GM12878 (cell line): ENCODE results near the gene EGFL8. TPM values are rescaled to one million over a fixed set of nuclear protein-coding genes. Genes with fewer than 3 reads are reported as not detected.
A peak's percentile ranks its signal among the peaks of the same experiment; 100 is the strongest.
"Not testable (repeated sequence)": the region's sequence is repeated elsewhere in the genome, so short reads cannot be mapped to it uniquely, and the experiment has no call there.

Source experiments
- ATAC-seq: fragments of 200-7000 bp; cut with Tn5 transposase; 3 replicates; pipeline ENCODE4 v1.9.1; 2020; ENCODE audit warnings: mild to moderate bottlenecking, moderate library complexity
- BruUV-seq: library from RNA; stranded (reverse); fragments of 400-500 nt; replicated peaks from 2 replicates; lab custom pipeline; 2021; lab: Mats Ljungman, UMichigan
- CTCF ChIA-PET: fragments of 300-600 bp; sonication (Branson Sonifier 250); formaldehyde crosslinking; extraction: SDS; loops from one replicate; lab custom pipeline; 2021; ENCODE audit warnings: inconsistent platforms; lab: Yijun Ruan, JAX
- POLR2A ChIA-PET: fragments of 350-600 bp; formaldehyde crosslinking; extraction: SDS; loops from one replicate; lab custom pipeline; 2021; ENCODE audit warnings: inconsistent platforms; lab: Charles Lee
- RAD21 ChIA-PET: fragments of 300-600 bp; sonication (Branson Sonifier 250); formaldehyde crosslinking; loops from one replicate; lab custom pipeline; 2023; ENCODE audit warnings: antibody characterized with exemption; ENCODE audit not compliant: unreplicated experiment; lab: Charles Lee
- SMC1A ChIA-PET: fragments of 300-600 bp; sonication (Branson Sonifier 250); formaldehyde crosslinking; loops from one replicate; lab custom pipeline; 2023; ENCODE audit not compliant: unreplicated experiment, uncharacterized antibody; lab: Charles Lee
- DNase-seq: peaks from one replicate; pipeline ENCODE4 v3.0.0-alpha.2; 2011; ENCODE audit warnings: low read depth, low spot score
- FAIRE-seq: peaks from 3 replicates; lab custom pipeline; 2011; peaks lifted over from hg19 to GRCh38; lab: Jason Lieb, UNC
- H2AFZ ChIP-seq: 2 replicates; pipeline ENCODE4 v1.6.0; 2011; ENCODE audit warnings: low read depth, low read length, control low read depth; ENCODE audit not compliant: control insufficient read depth
- H3K27ac ChIP-seq: 2 replicates; pipeline ENCODE4 v1.5.1; 2011; ENCODE audit warnings: control low read depth; ENCODE audit not compliant: control insufficient read depth, insufficient read depth
- H3K27me3 ChIP-seq, 2 experiments: replicated peaks in 1 of 2; 2 replicates each; pipeline versions ENCODE4 v1.6.0 to v1.6.1; 2011; ENCODE audit warnings: low read length in 1 of 2; ENCODE audit not compliant: control insufficient read depth in 2 of 2, insufficient read depth in 2 of 2
- H3K36me3 ChIP-seq, 2 experiments: 2 replicates each; pipeline ENCODE4 v1.5.1; 2011; ENCODE audit warnings: low read length in 1 of 2; ENCODE audit not compliant: control insufficient read depth in 2 of 2, insufficient read depth in 2 of 2
- H3K4me1 ChIP-seq: 2 replicates; pipeline ENCODE4 v1.6.1; 2011; ENCODE audit warnings: mild to moderate bottlenecking, low read length, moderate library complexity, mixed read lengths; ENCODE audit not compliant: control insufficient read depth, insufficient read depth
- H3K4me2 ChIP-seq: 2 replicates; pipeline ENCODE4 v1.6.0; 2011; ENCODE audit warnings: control low read depth; ENCODE audit not compliant: control insufficient read depth, insufficient read depth
- H3K4me3 ChIP-seq: fragments of 200-600 bp; sonication (generic); 2 replicates; pipeline ENCODE4 v1.5.1; 2016
- H3K79me2 ChIP-seq: 2 replicates; pipeline ENCODE4 v1.6.0; 2011; ENCODE audit warnings: low read length; ENCODE audit not compliant: control insufficient read depth, insufficient read depth
- H3K9ac ChIP-seq: 2 replicates; pipeline ENCODE4 v1.8.0; 2011; ENCODE audit warnings: low read length, control low read depth, mixed read lengths; ENCODE audit not compliant: control insufficient read depth, insufficient read depth
- H3K9me3 ChIP-seq: replicated peaks from 3 replicates; pipeline ENCODE4 v1.5.1; 2011; ENCODE audit warnings: mild to moderate bottlenecking, low read length; ENCODE audit not compliant: control insufficient read depth, insufficient read depth
- H4K20me1 ChIP-seq: 2 replicates; pipeline ENCODE4 v1.6.0; 2011; ENCODE audit not compliant: control insufficient read depth, insufficient read depth
- ATF7 ChIP-seq: fragments of 450-650 bp; IDR thresholded peaks from 2 replicates; pipeline ENCODE4 v1.6.1; 2016; ENCODE audit warnings: low read depth, mild to moderate bottlenecking
- CREB1 ChIP-seq: IDR thresholded peaks from 2 replicates; pipeline ENCODE4 v1.6.1; 2012; ENCODE audit warnings: low read depth, mild to moderate bottlenecking, inconsistent platforms
- EGR1 ChIP-seq, 2 experiments: IDR thresholded peaks; 1 replicate in 1 of 2; 2 replicates in 1 of 2; pipeline ENCODE4 v1.6.1; 2011 to 2012; ENCODE audit warnings: low read depth in 2 of 2, low read length in 2 of 2, borderline replicate concordance in 1 of 2, mild to moderate bottlenecking in 1 of 2, moderate library complexity in 1 of 2
- HDGF ChIP-seq: fragments of 450-650 bp; IDR thresholded peaks from 2 replicates; pipeline ENCODE4 v1.6.1; 2016; ENCODE audit warnings: antibody characterized with exemption
- ZNF384 ChIP-seq: IDR thresholded peaks from 2 replicates; pipeline ENCODE4 v1.6.1; 2012; ENCODE audit warnings: low read depth, mild to moderate bottlenecking, low read length, improper control_type of control experiment, borderline replicate concordance
- WGBS: methylation state at CpG from one replicate; pipeline ENCODE4 v1.1.6; 2016; ENCODE audit warnings: low lambda C conversion rate; ENCODE audit not compliant: insufficient replicate concordance, insufficient coverage; ENCODE audit errors: missing lambda C conversion rate; 5-methylcytosine and 5-hydroxymethylcytosine counted together
- in situ Hi-C: fragments of 300-500 bp; cut with MboI; formaldehyde crosslinking; loops from 9 replicates; pipeline ENCODE4 v1.14.3; 2018; ENCODE audit warnings: mixed read lengths
- intact Hi-C: fragments of 100-400 bp; cut with micrococcal nuclease; formaldehyde crosslinking; loops from one replicate; pipeline ENCODE4 v1.14.2; 2022; ENCODE audit not compliant: unreplicated experiment
- polyA plus RNA-seq, 11 experiments: library from polyadenylated mRNA; depleted of rRNA in 4 of 11; unstranded in 6 of 11; stranded (reverse) in 5 of 11; fragments of >200 nt; fragmentation: Nextera tagmentation in 4 of 11; fragmentation: Illumina TruSeq in 1 of 11; extraction: Ambion mirVana in 4 of 11; extraction: Trizol in 1 of 11; gene quantifications; 1 replicate in 1 of 11; 2 replicates in 10 of 11; pipeline versions ENCODE4 v1.2.1 to v1.2.3, GENCODE V29; 2011 to 2016; ENCODE audit warnings: inconsistent platforms in 2 of 11, missing spikeins in 2 of 11, low read depth in 1 of 11
- total RNA-seq, 4 experiments: library from RNA; depleted of rRNA in 3 of 4; stranded (reverse); fragments of >200 nt in 3 of 4; fragmentation: Illumina TruSeq in 1 of 4; extraction: Trizol in 1 of 4; gene quantifications; 2 replicates each; pipeline versions ENCODE4 v1.2.1 to v1.2.3, GENCODE V29; 2013 to 2021

The EGFL8 gene
- total and polyA plus RNA-seq, 10 of the 15 experiments (the other 5 are each of a cell fraction or from before 2014, with no cell fraction given), result 0.07 to 3.5 (median 1.4) TPM

- H3K36me3 ChIP-seq, H3K27me3 ChIP-seq, intact Hi-C loops, RAD21 ChIA-PET, BruUV-seq, in situ Hi-C loops, H3K9ac ChIP-seq, SMC1A ChIA-PET, H4K20me1 ChIP-seq, H2AFZ ChIP-seq, H3K4me2 ChIP-seq, H3K9me3 ChIP-seq, H3K4me3 ChIP-seq: not testable (repeated sequence)
- H3K4me1 ChIP-seq, result peaks cover 23% of the 10 kb centered on the region
- FAIRE-seq, result peak; percentile 93
- TF ChIP-seq ZNF384, result 0 out of 2 replicates have a peak, but pooled peaks have one; percentile 41
- peak; percentile 42; the same call in 1 of the 2 replicates for TF ChIP-seq CREB1
- peak; percentile 67 for TF ChIP-seq HDGF
- TF ChIP-seq ATF7, result peak; percentile 17; the same call in 1 of the 2 replicates
- peak in 1 of 2 experiments; percentile 38; a peak in 1 of 3 replicates for TF ChIP-seq EGR1 (IDR thresholded peaks at IDR 0.05; ENCODE audit: borderline replicate concordance in 1 of 2, low read depth in 2 of 2, low read length in 2 of 2)
- ChIA-PET CTCF (interaction anchor here (0.7 to 1.1 kb wide), 2 partner anchors 10 to 948 kb away, joined by 3 read pairs; partner anchors contain the start of gene AGPAT1), POLR2A (interaction anchor here (0.6 to 1.2 kb wide), 5 partner anchors 10 to 598 kb away, joined by 3 to 5 read pairs (median 3); partner anchors contain the start of genes NELFE and SKIC2)
- H3K27ac ChIP-seq, result peak overlapping the region; percentile 37
- peaks cover 32% of the 10 kb centered on the region for H3K79me2 ChIP-seq
- WGBS, result 3% methylated on average over 11 of the region's 11 CpGs
- peak; percentile 30 for DNase-seq
- ATAC-seq, result peak; percentile 80
These were observed 21.3 kb downstream of the EGFL8 start for GRCh38 chr6:32185681-32186131.

GRCh38 chr6:32186151-32186840, 21.9 kb downstream of the EGFL8 start:
- H3K9ac ChIP-seq, RAD21 ChIA-PET, H4K20me1 ChIP-seq, H3K9me3 ChIP-seq, H3K27me3 ChIP-seq, DNase-seq, H3K36me3 ChIP-seq, intact Hi-C loops, ATAC-seq, SMC1A ChIA-PET, H3K4me3 ChIP-seq, BruUV-seq, H2AFZ ChIP-seq, in situ Hi-C loops: not testable (repeated sequence)
- WGBS, result 46% methylated on average over 10 of the region's 10 CpGs
- CTCF ChIA-PET, result interaction anchor here (0.7 to 1.1 kb wide), 2 partner anchors 10 to 948 kb away, joined by 3 read pairs; partner anchors contain the start of gene AGPAT1
- peak overlapping the region; percentile 30; the same call in 1 of the 2 replicates for H3K4me2 ChIP-seq
- peak; percentile 74 for FAIRE-seq
- POLR2A ChIA-PET, result interaction anchor here (0.7 to 7.0 kb wide), 2 partner anchors 8 to 227 kb away, joined by 3 to 123 read pairs; partner anchors contain the start of genes AGPAT1, NELFE, RNF5 and SKIC2
- H3K79me2 ChIP-seq, result peaks cover 38% of the 10 kb centered on the region
- peaks cover 23% of the 10 kb centered on the region for H3K4me1 ChIP-seq
- H3K27ac ChIP-seq, result peak overlapping the region; percentile 42
